HG03064 (cell line): Measurements from ENCODE around the gene VANGL1.

Source experiments
- ATAC-seq: cut with Tn5 transposase; IDR thresholded peaks from one replicate; pipeline ENCODE4 v1.9.1; 2021; ENCODE audit warnings: low read depth; ENCODE audit not compliant: unreplicated experiment

VANGL1 gene

GRCh38 chr1:115697619-115698018 is 55.8 kb downstream of the VANGL1 start:
- no peak for ATAC-seq

GRCh38 chr1:115701090-115701489 is 59.3 kb downstream of the VANGL1 start:
- ATAC-seq, result no peak

- no peak for ATAC-seq
These were observed 61.2 kb downstream of the VANGL1 start for GRCh38 chr1:115702959-115703358.

- no peak for ATAC-seq
These were observed 63.5 kb downstream of the VANGL1 start for GRCh38 chr1:115705085-115705951.

GRCh38 chr1:115705963-115706362 is 64.2 kb downstream of the VANGL1 start:
- no peak for ATAC-seq

GRCh38 chr1:115706587-115707425 is 65.0 kb downstream of the VANGL1 start:
- no peak for ATAC-seq

GRCh38 chr1:115710859-115711624 is 69.3 kb downstream of the VANGL1 start:
- no peak for ATAC-seq

GRCh38 chr1:115712911-115713609 is 71.3 kb downstream of the VANGL1 start:
- no peak for ATAC-seq

GRCh38 chr1:115713906-115714305 is 72.1 kb downstream of the VANGL1 start:
- ATAC-seq, result no peak

GRCh38 chr1:115714572-115715141 is 72.9 kb downstream of the VANGL1 start:
- no peak for ATAC-seq

- no peak for ATAC-seq
These were observed 75.8 kb downstream of the VANGL1 start for GRCh38 chr1:115717541-115717940.

GRCh38 chr1:115718011-115718754 is 76.4 kb downstream of the VANGL1 start:
- ATAC-seq, result no peak

GRCh38 chr1:115719285-115719684 is 77.5 kb downstream of the VANGL1 start:
- no peak for ATAC-seq

GRCh38 chr1:115722221-115722620 is 80.5 kb downstream of the VANGL1 start:
- no peak for ATAC-seq

GRCh38 chr1:115723756-115724155 is 82.0 kb downstream of the VANGL1 start:
- ATAC-seq, result no peak

GRCh38 chr1:115725600-115725999 is 83.8 kb downstream of the VANGL1 start:
- no peak for ATAC-seq

- no peak for ATAC-seq
These were observed 84.4 kb downstream of the VANGL1 start for GRCh38 chr1:115726161-115726560.

GRCh38 chr1:115726570-115726969 is 84.8 kb downstream of the VANGL1 start:
- no peak for ATAC-seq

GRCh38 chr1:115727706-115728249 is 86.0 kb downstream of the VANGL1 start:
- no peak for ATAC-seq
